Fibroblast of gingiva (primary cell): ENCODE data around the gene IFT122.
"Not testable (repeated sequence)": the region's sequence is repeated elsewhere in the genome, so short reads cannot be mapped to it uniquely, and the experiment has no call there.

Experiments used
- DNase-seq: peaks from one replicate; pipeline ENCODE4 v3.0.0-alpha.2; 2011; ENCODE audit warnings: low read depth

The IFT122 gene

DNA sequence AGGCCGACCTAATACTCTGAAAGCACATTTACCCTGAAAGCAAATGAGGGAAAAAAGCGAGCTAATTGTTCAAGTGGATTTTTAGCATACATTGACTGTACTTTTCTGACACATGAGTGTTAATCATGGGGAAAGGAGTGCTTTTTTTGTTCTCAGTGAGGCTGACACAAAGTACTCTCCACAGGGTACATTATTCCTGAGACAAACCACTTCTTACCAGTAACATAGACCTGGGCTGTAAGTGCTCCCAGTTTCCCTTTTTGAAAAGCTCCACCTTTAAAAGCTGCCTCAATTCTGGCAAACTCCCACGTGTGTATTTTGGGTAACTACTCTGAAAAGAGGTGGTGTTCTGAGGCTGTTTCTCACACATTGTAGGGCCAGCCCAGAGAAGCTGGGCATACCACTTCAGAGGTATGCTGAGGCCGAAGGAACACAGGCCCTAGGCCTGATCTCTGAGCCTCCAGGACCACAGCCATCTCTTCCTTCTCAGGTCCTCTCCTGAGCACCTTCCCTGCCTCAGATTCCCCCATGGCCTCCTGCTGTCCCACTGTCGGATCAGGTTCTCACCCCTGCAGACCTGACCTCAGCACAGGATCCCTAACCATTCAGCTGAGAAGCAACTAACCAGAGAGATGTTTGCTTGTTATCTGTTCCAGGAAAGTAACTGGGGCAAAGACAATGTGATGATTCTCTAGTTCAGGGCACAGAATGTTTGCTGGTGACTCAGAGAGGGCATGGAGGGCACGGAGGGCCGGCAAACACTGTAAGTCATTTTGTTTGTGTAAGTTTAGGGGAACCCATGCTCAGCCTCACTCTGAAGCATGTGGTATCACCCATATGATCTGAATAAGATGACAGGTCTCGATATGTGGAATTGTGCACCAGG is 58.8 kb downstream of the IFT122 start:
- DNase-seq: not testable (repeated sequence)

DNA sequence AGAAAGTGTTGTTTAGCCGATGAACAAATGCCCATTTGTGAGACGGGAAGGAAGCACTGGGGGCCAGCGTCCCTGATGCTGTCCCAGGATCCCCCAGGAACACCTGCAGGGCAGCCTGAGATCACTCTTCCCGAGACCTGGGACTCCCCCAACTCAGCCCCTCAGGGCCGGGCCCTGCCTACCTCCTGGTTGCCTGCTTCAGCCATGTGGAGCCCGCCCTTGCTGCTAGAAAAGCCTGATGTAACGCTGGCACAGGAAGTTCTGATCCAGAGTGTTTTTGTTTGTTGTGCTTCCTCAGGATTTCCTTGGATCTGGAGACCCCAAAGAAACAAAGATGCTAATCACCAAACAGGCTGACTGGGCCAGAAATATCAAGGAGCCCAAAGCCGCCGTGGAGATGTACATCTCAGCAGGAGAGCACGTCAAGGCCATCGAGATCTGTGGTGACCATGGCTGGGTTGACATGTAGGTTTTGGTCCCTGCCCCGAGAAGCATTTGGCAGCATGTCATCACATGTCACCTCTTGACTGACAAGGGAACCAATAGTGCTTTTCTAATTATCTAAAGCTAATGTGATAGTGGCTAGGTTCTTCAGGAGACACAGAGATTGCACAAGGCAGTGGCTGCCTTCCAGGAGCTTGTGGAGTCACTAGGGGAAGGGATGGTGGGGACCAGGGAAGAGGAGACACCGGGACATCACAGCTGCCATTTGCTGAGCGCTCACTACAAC is 59.7 kb downstream of the IFT122 start:
- DNase-seq: not testable (repeated sequence)

GRCh38 chr3:129500334-129500658 is 60.3 kb downstream of the IFT122 start:
- DNase-seq: no peak

- DNase-seq: no peak
Observed at GRCh38 chr3:129501630-129502029, 61.6 kb downstream of the IFT122 start.

DNA sequence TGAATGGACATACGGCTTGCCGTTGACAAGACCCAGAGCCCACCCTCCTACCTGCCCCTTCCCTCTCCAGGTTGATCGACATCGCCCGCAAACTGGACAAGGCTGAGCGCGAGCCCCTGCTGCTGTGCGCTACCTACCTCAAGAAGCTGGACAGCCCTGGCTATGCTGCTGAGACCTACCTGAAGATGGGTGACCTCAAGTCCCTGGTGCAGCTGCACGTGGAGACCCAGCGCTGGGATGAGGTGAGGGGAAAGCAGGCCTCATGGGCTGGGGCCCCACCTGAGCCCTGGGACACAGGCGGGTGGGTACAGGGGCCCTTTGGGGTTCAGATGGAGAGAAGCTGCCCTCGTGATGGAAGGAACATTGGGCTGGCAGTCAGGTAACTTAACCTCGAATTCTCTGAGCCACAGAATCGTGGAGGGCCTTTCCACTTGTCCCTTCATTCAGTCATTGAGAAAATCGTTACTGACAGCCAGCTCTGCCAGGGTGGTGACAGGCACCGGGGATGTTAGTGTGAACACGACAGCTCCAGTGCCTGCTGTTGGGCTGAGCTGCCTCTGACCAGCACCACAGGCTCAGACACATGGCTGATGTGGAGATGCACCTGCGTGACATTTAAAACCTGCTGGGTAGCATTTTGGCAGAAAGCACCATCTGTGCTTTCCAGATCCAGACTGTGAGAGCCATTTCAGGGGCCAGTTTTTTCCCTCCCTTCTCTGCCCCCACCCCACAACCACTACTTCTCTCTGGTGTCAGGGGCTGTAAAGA is 62.8 kb downstream of the IFT122 start:
- DNase-seq: no peak

DNA sequence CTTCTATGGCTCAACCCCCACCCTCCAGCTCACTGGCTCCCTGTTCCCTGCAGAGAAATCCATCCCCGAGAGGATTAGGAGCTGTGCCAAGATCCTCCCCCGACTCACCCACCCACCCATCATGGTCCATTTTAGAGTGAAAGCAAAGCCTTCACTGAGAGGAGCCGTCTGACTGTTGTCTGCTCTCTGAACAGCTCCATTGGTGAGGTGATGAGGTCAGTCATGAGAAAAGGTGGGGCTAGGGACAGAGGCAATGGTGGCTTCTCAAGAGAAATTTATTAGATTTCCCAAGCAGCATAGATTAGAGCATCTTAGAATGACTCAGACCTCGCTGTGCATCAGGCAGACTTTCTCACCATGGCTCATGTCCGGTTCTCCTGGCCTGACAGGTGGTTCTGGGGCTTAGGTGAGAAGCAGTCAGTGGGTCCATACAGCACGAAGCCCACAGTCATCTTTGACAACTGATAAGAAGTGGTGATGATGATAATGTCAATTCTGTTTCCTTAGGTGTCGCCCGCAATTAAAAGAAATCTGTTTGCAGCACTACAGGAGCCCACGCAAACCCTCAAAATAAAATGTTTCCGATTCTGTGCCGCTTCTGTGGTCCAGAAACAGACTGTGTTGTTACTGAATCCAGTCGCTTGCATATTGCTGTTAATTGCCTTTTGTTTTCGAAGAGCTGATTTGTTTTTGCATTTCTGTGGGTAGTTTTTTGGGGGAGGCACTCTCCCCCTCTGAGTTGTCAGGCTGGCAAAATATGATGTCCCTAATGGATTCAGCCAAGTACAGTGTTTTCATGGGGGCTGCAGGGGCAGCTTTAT is 63.7 kb downstream of the IFT122 start:
- DNase-seq: no peak

DNA sequence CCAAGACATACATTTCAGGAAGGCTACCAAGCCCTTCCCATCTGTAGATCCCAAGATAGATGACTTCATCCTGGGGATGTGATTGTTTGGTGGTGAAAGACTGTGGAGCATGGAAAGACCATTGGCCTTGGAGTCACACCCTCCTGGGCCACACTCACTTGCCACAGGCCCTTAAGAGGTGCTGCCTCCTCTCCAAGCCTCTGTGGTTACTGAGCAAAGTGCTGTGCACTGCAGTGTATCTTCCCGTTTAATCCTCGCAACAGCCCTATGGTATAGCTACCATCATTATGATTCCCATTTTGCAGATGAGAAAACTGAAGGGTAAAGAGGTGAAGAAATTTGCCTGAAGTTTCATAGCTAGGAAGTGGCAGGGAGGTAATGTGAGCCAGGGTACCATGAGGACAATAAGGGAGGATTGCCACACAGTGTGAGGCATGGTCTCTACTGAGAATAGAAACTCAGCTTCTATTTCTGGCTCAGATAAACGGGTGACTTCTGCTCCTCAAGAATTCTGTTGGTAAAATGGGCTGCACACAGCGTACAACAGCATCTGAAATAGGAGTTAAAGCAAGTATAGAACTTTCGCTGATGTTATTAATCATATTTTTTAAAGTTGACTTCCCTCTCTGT is 64.6 kb downstream of the IFT122 start:
- peak; percentile 53 for DNase-seq

DNA sequence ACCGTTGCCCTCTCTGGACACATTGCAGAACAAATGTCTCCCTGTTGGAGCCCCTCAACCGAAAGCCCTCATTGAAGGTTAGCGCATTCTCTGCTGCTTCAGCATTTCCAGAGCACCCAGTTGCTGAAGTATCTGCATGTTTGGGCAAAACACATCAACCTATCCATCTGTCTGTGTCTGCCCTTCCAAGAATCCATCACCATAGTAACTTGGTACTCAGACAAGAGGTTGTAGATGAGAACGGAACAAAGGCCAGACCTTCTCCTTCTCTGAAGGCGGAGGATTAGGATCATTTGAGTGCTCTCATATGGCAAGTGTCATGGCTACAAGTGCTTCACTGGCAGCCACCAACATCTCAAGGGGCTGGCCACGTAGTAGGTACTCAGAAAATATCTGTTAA is 65.3 kb downstream of the IFT122 start:
- no peak for DNase-seq

GRCh38 chr3:129506231-129506742 is 66.3 kb downstream of the IFT122 start:
- no peak for DNase-seq

GRCh38 chr3:129507181-129507831 is 67.3 kb downstream of the IFT122 start:
- DNase-seq: no peak

- DNase-seq: no peak
Observed at GRCh38 chr3:129512595-129512994, 72.6 kb downstream of the IFT122 start.

- no peak for DNase-seq
Observed at GRCh38 chr3:129513705-129514104, 73.7 kb downstream of the IFT122 start.

- no peak for DNase-seq
Observed at GRCh38 chr3:129514110-129514509, 74.1 kb downstream of the IFT122 start.

- DNase-seq: no peak
Observed at GRCh38 chr3:129514563-129514962, 74.5 kb downstream of the IFT122 start.

GRCh38 chr3:129515108-129515820 is 75.2 kb downstream of the IFT122 start:
- DNase-seq: not testable (repeated sequence)

GRCh38 chr3:129515821-129516432 is 75.9 kb downstream of the IFT122 start:
- not testable (repeated sequence) for DNase-seq

- no peak for DNase-seq
Observed at GRCh38 chr3:129517516-129517915, 77.5 kb downstream of the IFT122 start.

- DNase-seq: no peak
Observed at GRCh38 chr3:129518038-129518561, 78.1 kb downstream of the IFT122 start.

DNA sequence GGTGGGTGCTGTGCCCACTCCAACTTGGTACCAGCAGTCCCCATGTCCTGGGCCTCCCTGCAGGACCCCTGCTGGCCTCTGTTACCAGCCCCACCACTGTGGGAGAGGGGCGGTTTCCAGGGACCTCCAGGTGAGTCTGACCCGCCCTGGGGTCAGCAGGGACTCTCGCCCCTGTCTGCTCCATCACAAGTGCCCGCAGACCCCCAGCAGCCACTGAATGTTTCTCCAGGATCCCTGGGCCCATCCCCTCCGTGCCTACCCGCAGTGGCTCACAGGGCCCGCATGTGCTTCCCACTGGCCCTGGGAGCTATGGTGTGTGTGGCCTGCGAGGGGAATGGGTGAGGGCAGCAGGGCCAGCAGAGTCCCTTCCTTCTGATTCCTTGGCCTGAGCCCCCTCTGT is 78.6 kb downstream of the IFT122 start:
- DNase-seq: no peak
